ENCODE measurements around the gene USP15.
A peak's percentile ranks its signal among the peaks of the same experiment; 100 is the strongest.

Gene USP15

GRCh38 chr12:62259993-62260732 is at the start of gene USP15:
TSS of gene USP15 (plus strand) at chr12:62260404. CDS start at chr12:62260415, 11 bp downstream.
- DNase-seq (ENCODE audit: low spot score), result peak; percentile 95

- DNase-seq (ENCODE audit: low spot score), result peak; percentile 61
These were observed 49.8 kb upstream of the USP15 start for GRCh38 chr12:62210422-62210821.

- no peak for DNase-seq (ENCODE audit: low spot score)
These were observed 48.7 kb upstream of the USP15 start for GRCh38 chr12:62211510-62211909.

GRCh38 chr12:62214846-62215245 is 45.4 kb upstream of the USP15 start:
- DNase-seq (ENCODE audit: low spot score), result no peak

- DNase-seq (ENCODE audit: low spot score), result no peak
These were observed 44.7 kb upstream of the USP15 start for GRCh38 chr12:62215506-62215905.

- no peak for DNase-seq (ENCODE audit: low spot score)
These were observed 42.6 kb upstream of the USP15 start for GRCh38 chr12:62217466-62218194.

- no peak for DNase-seq (ENCODE audit: low spot score)
These were observed 39.1 kb upstream of the USP15 start for GRCh38 chr12:62221107-62221506.

GRCh38 chr12:62224601-62225000 is 35.6 kb upstream of the USP15 start:
- DNase-seq (ENCODE audit: low spot score), result no peak

GRCh38 chr12:62227091-62227490 is 33.1 kb upstream of the USP15 start:
- DNase-seq (ENCODE audit: low spot score), result no peak

- DNase-seq (ENCODE audit: low spot score), result no peak
These were observed 29.6 kb upstream of the USP15 start for GRCh38 chr12:62230652-62231051.

GRCh38 chr12:62232143-62232729 is 28.0 kb upstream of the USP15 start:
- DNase-seq (ENCODE audit: low spot score), result no peak

- DNase-seq (ENCODE audit: low spot score), result no peak
These were observed 26.4 kb upstream of the USP15 start for GRCh38 chr12:62233805-62234204.

GRCh38 chr12:62239571-62239970 is 20.6 kb upstream of the USP15 start:
- DNase-seq (ENCODE audit: low spot score), result no peak

- DNase-seq (ENCODE audit: low spot score), result no peak
These were observed 12.7 kb upstream of the USP15 start for GRCh38 chr12:62247281-62248045.

GRCh38 chr12:62248873-62249272 is 11.3 kb upstream of the USP15 start:
- no peak for DNase-seq (ENCODE audit: low spot score)

- DNase-seq (ENCODE audit: low spot score), result no peak
These were observed 10.8 kb upstream of the USP15 start for GRCh38 chr12:62249419-62249818.

- DNase-seq (ENCODE audit: low spot score), result no peak
These were observed 9.3 kb upstream of the USP15 start for GRCh38 chr12:62250671-62251608.

GRCh38 chr12:62251609-62251958 is 8.6 kb upstream of the USP15 start:
- no peak for DNase-seq (ENCODE audit: low spot score)

- DNase-seq (ENCODE audit: low spot score), result no peak
These were observed 7.6 kb upstream of the USP15 start for GRCh38 chr12:62252576-62252975.

- no peak for DNase-seq (ENCODE audit: low spot score)
These were observed 5.2 kb upstream of the USP15 start for GRCh38 chr12:62254967-62255366.

GRCh38 chr12:62256408-62257096 is 3.7 kb upstream of the USP15 start:
- peak; percentile 24 for DNase-seq (ENCODE audit: low spot score)

All from Ammon's horn (tissue), 1 donor.